ENCODE data around the gene DMC1. TPM values are rescaled to one million over a fixed set of nuclear protein-coding genes. Genes with fewer than 3 reads are reported as not detected.

DMC1 gene
- total and polyA plus RNA-seq, 2 of the 4 experiments (the other 2 are of a cell fraction), result 0.18 to 0.38 TPM

- Histone ChIP-seq H3K36me3 (ENCODE audit: control insufficient read depth, insufficient read depth, low read length) (no peaks in the 10 kb centered on the region), H3K9me3 (ENCODE audit: control insufficient read depth, insufficient read depth, low read length) (no peaks in the 10 kb centered on the region), H3K14ac (replicated peaks; ENCODE audit: low read depth, low read length) (peak overlapping the region; percentile 16; the same call in 1 of the 2 replicates), H3K4me2 (ENCODE audit: low read depth, low read length) (peak overlapping the region; percentile 57), H4K91ac (ENCODE audit: insufficient read depth, low read depth, low read length) (peak overlapping the region; percentile 58; the same call in 1 of the 2 replicates), H4K20me1 (ENCODE audit: insufficient read depth, low read length) (no peaks in the 10 kb centered on the region), H4K5ac (ENCODE audit: low read depth, low read length) (no peak overlapping the region), H2AFZ (replicated peaks; ENCODE audit: low read length, poor library complexity) (peak overlapping the region; percentile 95), H2BK20ac (ENCODE audit: low read depth, low read length) (no peak overlapping the region), H3K9ac (ENCODE audit: low read depth, low read length) (peak overlapping the region; percentile 67; the same call in 1 of the 2 replicates), H3K4me1 (ENCODE audit: control insufficient read depth, insufficient read depth, low read length) (no peaks in the 10 kb centered on the region; the same call in 1 of the 2 replicates), H3K4ac (ENCODE audit: low read depth, low read length) (peak overlapping the region; percentile 22; the same call in 1 of the 2 replicates), H3K4me3 (ENCODE audit: insufficient read depth, low read depth, low read length) (peak overlapping the region; percentile 45), H2BK5ac (ENCODE audit: low read depth, low read length, poor library complexity, severe bottlenecking) (no peak overlapping the region), H2BK15ac (ENCODE audit: low read depth, low read length) (no peak overlapping the region; the same call in 2 of the 3 replicates), H3K18ac (ENCODE audit: low read depth, low read length) (no peak overlapping the region), H3K79me1 (ENCODE audit: low read depth in 1 of 2, low read length in 2 of 2) (peaks cover 0 to 7% of the 10 kb centered on the region in 2 experiments; a peak in 1 of 4 replicates), H2AK9ac (replicated peaks; ENCODE audit: low read depth, low read length, poor library complexity) (peak overlapping the region; percentile 33), H3K27ac (ENCODE audit: insufficient read depth, low read length) (peak overlapping the region; percentile 30; the same call in 1 of the 2 replicates), H3K27me3 (ENCODE audit: control insufficient read depth, insufficient read depth, low read length) (0 out of 2 replicates have a peak, but pooled peaks cover 2% of the 10 kb centered on the region), H3K23ac (ENCODE audit: low read depth, low read length) (peak overlapping the region; percentile 69; the same call in 1 of the 2 replicates), H2AK5ac (ENCODE audit: low read depth, low read length) (0 out of 2 replicates have a peak overlapping the region, but pooled peaks have one; percentile 25), H4K8ac (ENCODE audit: low read depth in 2 of 2, low read length in 2 of 2) (peak overlapping the region; percentile 86 to 93; a peak in 3 of 4 replicates), H2BK120ac (ENCODE audit: low read depth, low read length) (no peak overlapping the region), H3K9me1 (ENCODE audit: insufficient read depth, low read length) (0 out of 2 replicates have a peak, but pooled peaks cover 3% of the 10 kb centered on the region), H3K56ac (ENCODE audit: extremely low read depth, insufficient read depth, low read length) (no peak overlapping the region)
- in situ Hi-C loops (cut with MboI; ENCODE audit: low sequenced_read_pairs), result no loop called here
- no TSS peak for BruUV-seq (replicated peaks)
- dilution Hi-C loops (cut with HindIII; ENCODE audit: low sequenced_read_pairs, unreplicated experiment), result no loop called here
- intact Hi-C loops (cut with micrococcal nuclease), result no loop called here
- DNase-seq, result no peak
- TF ChIP-seq MXI1 (IDR thresholded peaks at IDR 0.05; ENCODE audit: borderline replicate concordance, low read depth, low read length), result no peak
- CTCF ChIA-PET, result no interaction called here
- WGBS, 2 experiments (ENCODE audit: extremely low coverage in 2 of 2, insufficient read length in 1 of 2), result 92% methylated on average over 5 of the region's 32 CpGs; no CpG with 5 or more reads in 1 of the 2 experiments
- POLR2A ChIA-PET (ENCODE audit: unreplicated experiment), result no interaction called here
- ATAC-seq (ENCODE audit: low read depth), result no peak
Measured at GRCh38 chr22:38569181-38569971, 607 bp downstream of the DMC1 start.
